Kidney (tissue), 14 donors: ENCODE data around the gene HIPK2. TPM values are rescaled to one million over a fixed set of nuclear protein-coding genes. Genes with fewer than 3 reads are reported as not detected.

Experiments used
- DNase-seq, 5 donors: peaks; one replicate each; pipeline ENCODE4 v3.0.0-alpha.2; 2013 to 2020
- FAIRE-seq: peaks from 2 replicates; lab custom pipeline; 2012; peaks lifted over from hg19 to GRCh38; lab: Jason Lieb, UNC
- H3K27ac ChIP-seq, 2 donors: one replicate each; pipeline ENCODE4 v1.7.0; 2013; ENCODE audit warnings: low read depth in 2 of 2, low read length in 2 of 2, inconsistent platforms in 1 of 2
- H3K27me3 ChIP-seq: one replicate; pipeline ENCODE4 v1.7.1; 2013; ENCODE audit warnings: low read length, inconsistent platforms; ENCODE audit not compliant: control insufficient read depth, insufficient read depth
- H3K36me3 ChIP-seq, 3 donors: one replicate each; pipeline versions ENCODE4 v1.7.0 to v1.7.1; 2013; ENCODE audit warnings: low read length in 3 of 3, control low read depth in 1 of 3, inconsistent platforms in 1 of 3; ENCODE audit not compliant: insufficient read depth in 3 of 3, control insufficient read depth in 2 of 3
- H3K4me1 ChIP-seq, 3 donors: one replicate each; pipeline versions ENCODE4 v1.7.0 to v1.7.1; 2013; ENCODE audit warnings: low read length in 3 of 3, inconsistent platforms in 1 of 3, low read depth in 1 of 3; ENCODE audit not compliant: control insufficient read depth in 2 of 3, insufficient read depth in 2 of 3
- H3K4me3 ChIP-seq, 3 donors: one replicate each; pipeline versions ENCODE4 v1.7.0 to v1.8.1; 2013; ENCODE audit warnings: low read length in 3 of 3, control low read depth in 1 of 3, inconsistent platforms in 1 of 3
- H3K9ac ChIP-seq, 3 donors: one replicate each; pipeline versions ENCODE4 v1.7.0 to v1.7.1; 2013; ENCODE audit warnings: low read length in 3 of 3, control low read depth in 1 of 3, inconsistent platforms in 1 of 3
- H3K9me3 ChIP-seq, 3 donors: one replicate each; pipeline versions ENCODE4 v1.7.0 to v1.7.1; 2013; ENCODE audit warnings: low read length in 3 of 3, control low read depth in 1 of 3, inconsistent platforms in 1 of 3; ENCODE audit not compliant: control insufficient read depth in 2 of 3, insufficient read depth in 1 of 3
- CTCF ChIP-seq: IDR thresholded peaks from 3 replicates; pipeline ENCODE4 v1.5.1; 2012; ENCODE audit warnings: mild to moderate bottlenecking, moderate library complexity, borderline replicate concordance; ENCODE audit not compliant: insufficient read depth; ENCODE audit errors: extremely low read depth
- intact Hi-C: fragments of 100-400 bp; cut with DNase I; formaldehyde crosslinking; loops from one replicate; pipeline ENCODE4 v1.11.1; 2022
- polyA plus RNA-seq: library from polyadenylated mRNA; stranded (reverse); fragments of 350-450 nt; fragmentation: Illumina TruSeq; extraction: RNeasy Lipid Tissue Mini Kit (QIAGEN cat#74804); gene quantifications from one replicate; pipeline ENCODE4 v1.2.3, GENCODE V29; 2014; ENCODE audit warnings: low read depth, low replicate concordance; ENCODE audit not compliant: insufficient read depth
- total RNA-seq: library from RNA; stranded (reverse); fragmentation: NEBNext Ultra II Directional; extraction: Animal tissue kit (Norgen Biotek cat#: 25700); gene quantifications from one replicate; pipeline ENCODE4 v1.2.1, GENCODE V29; 2021
- donor health status: control.
- donor health status: control.
- donor health status: control.
- donor health status: control.
- donor health status: control.
- donor health status: DM: yes; HTN: yes; CAD: no.
- donor health status: Normal renal cell carcinoma (clear cell type).

The HIPK2 gene
- total and polyA plus RNA-seq, 2 donors from 2014 or later = 9.6 to 153 TPM

- intact Hi-C loops = no loop called here
- FAIRE-seq = no peak
- Histone ChIP-seq H3K4me1 (peaks cover 0 to 22% (median 20%) of the 10 kb centered on the region in 3 donors), H3K4me3 (no peak overlapping the region), H3K27me3 (no peaks in the 10 kb centered on the region), H3K9ac (peak overlapping the region in 1 of 3 donors; percentile 2), H3K36me3 (peaks cover 1 to 11% (median 9%) of the 10 kb centered on the region in 3 donors), H3K9me3 (no peaks in the 10 kb centered on the region), H3K27ac (peak overlapping the region; percentile 11 to 16)
- no peak for TF ChIP-seq CTCF
- no peak for DNase-seq
Measured at GRCh38 chr7:139720705-139721231, 57.0 kb downstream of the HIPK2 start.

- FAIRE-seq = no peak
- no peak for TF ChIP-seq CTCF
- Histone ChIP-seq H3K9ac (no peak overlapping the region), H3K4me1 (peaks cover 0 to 22% (median 20%) of the 10 kb centered on the region in 3 donors), H3K27me3 (no peaks in the 10 kb centered on the region), H3K9me3 (no peaks in the 10 kb centered on the region), H3K27ac (peak overlapping the region in 1 of 2 donors; percentile 16), H3K36me3 (peaks cover 5 to 16% (median 13%) of the 10 kb centered on the region in 3 donors), H3K4me3 (no peak overlapping the region)
- no peak for DNase-seq
- intact Hi-C loops = no loop called here
Measured at GRCh38 chr7:139720186-139720585, 57.6 kb downstream of the HIPK2 start.

GRCh38 chr7:139718859-139719258 is 58.9 kb downstream of the HIPK2 start:
- H3K9ac ChIP-seq = no peak overlapping the region
- peaks cover 5 to 21% (median 13%) of the 10 kb centered on the region in 3 donors for H3K36me3 ChIP-seq
- intact Hi-C loops = no loop called here
- TF ChIP-seq CTCF = no peak
- no peaks in the 10 kb centered on the region for H3K9me3 ChIP-seq
- no peak overlapping the region for H3K4me3 ChIP-seq
- no peaks in the 10 kb centered on the region for H3K27me3 ChIP-seq
- FAIRE-seq (no peak), DNase-seq (no peak)
- peaks cover 0 to 34% (median 20%) of the 10 kb centered on the region in 3 donors for H3K4me1 ChIP-seq
- no peak overlapping the region for H3K27ac ChIP-seq
